K562 (cell line): ENCODE data around the gene PLA2G3. TPM values are rescaled to one million over a fixed set of nuclear protein-coding genes. Genes with fewer than 3 reads are reported as not detected.

ENCODE experiments used
- ADNP ChIP-seq: fragments of 200-800 bp; sonication (Bioruptor generic); IDR thresholded peaks from 2 replicates; pipeline ENCODE4 v1.6.1; 2016; ENCODE audit warnings: missing genetic modification characterization, missing compliant biosample characterization
- CTCF ChIP-seq, 3 experiments: IDR thresholded peaks in 2 of 3; conservative IDR thresholded peaks in 1 of 3; 2 replicates each; pipeline ENCODE4 v1.5.1; 2011 to 2012; ENCODE audit warnings: low read length in 3 of 3, mild to moderate bottlenecking in 3 of 3, control low read depth in 2 of 3, improper control_type of control experiment in 1 of 3, inconsistent platforms in 1 of 3, low read depth in 1 of 3, mixed read lengths in 1 of 3, moderate library complexity in 1 of 3; ENCODE audit not compliant: insufficient read depth in 2 of 3
- KDM5B ChIP-seq: fragments of 200-600 bp; sonication (generic); IDR thresholded peaks from 2 replicates; pipeline ENCODE4 v1.6.1; 2012; ENCODE audit warnings: low read depth, mild to moderate bottlenecking, moderate library complexity, low read length, control low read depth, inconsistent platforms; ENCODE audit not compliant: insufficient replicate concordance
- STAT6 ChIP-seq: sonication (generic); formaldehyde crosslinking; IDR thresholded peaks from 2 replicates; pipeline ENCODE4 v1.8.1; 2023; ENCODE audit warnings: mild to moderate bottlenecking, missing genetic modification reagents
- ZNF263 ChIP-seq: sonication (generic); formaldehyde crosslinking; IDR thresholded peaks from 2 replicates; pipeline ENCODE4 v1.8.0; 2022; ENCODE audit warnings: mild to moderate bottlenecking, missing genetic modification reagents, borderline replicate concordance
- polyA plus RNA-seq, 8 experiments: library from polyadenylated mRNA; depleted of rRNA in 4 of 8; stranded (reverse) in 5 of 8; unstranded in 3 of 8; fragments of >200 nt; fragmentation: Nextera tagmentation in 2 of 8; fragmentation: Illumina TruSeq in 1 of 8; extraction: Ambion mirVana in 2 of 8; extraction: Trizol in 1 of 8; gene quantifications; 2 replicates each; pipeline versions ENCODE4 v1.2.1 to v1.2.3, GENCODE V29; 2011 to 2014; ENCODE audit warnings: inconsistent platforms in 1 of 8, missing spikeins in 1 of 8
- total RNA-seq, 7 experiments: library from RNA; depleted of rRNA in 6 of 7; stranded (reverse); fragments of >200 nt in 6 of 7; fragmentation: Illumina TruSeq in 2 of 7; extraction: Trizol in 2 of 7; gene quantifications; 2 replicates each; pipeline versions ENCODE4 v1.2.1 to v1.2.3, GENCODE V29; 2011 to 2021; ENCODE audit warnings: low replicate concordance in 1 of 7

Gene PLA2G3
- total and polyA plus RNA-seq, 9 of the 15 experiments (the other 6 are each of a cell fraction or from before 2014, with no cell fraction given) = 0.18 to 1.4 (median 0.64) TPM

DNA sequence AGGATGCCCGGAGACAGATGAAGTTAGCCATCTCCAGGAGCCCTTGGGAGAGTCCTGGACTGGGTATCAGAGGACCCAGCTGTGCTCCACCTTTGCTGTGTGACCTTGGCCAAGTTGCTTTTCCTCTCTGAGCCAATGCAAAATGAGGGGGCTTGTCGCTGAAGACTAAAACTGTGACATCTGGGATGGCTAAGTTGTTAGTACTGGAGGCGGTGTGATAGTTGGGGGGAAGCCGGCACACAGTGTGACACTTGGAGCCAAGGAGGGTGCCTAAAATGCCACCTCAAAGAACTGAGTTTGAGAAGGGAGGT, 17.1 kb downstream of the PLA2G3 start (continued):
- TF ChIP-seq ZNF263 (CRISPR knock-in tag) = 0 out of 2 replicates have a peak, but pooled peaks have one; percentile 8
- no peak for TF ChIP-seq KDM5B
- TF ChIP-seq CTCF (IDR thresholded peaks at IDR 0.05 in 2 of 3, conservative IDR thresholded peaks at IDR 0.05 in 1 of 3; ENCODE audit: insufficient read depth in 2 of 3, low read depth in 1 of 3, low read length in 3 of 3) = no peak
- 0 out of 2 replicates have a peak, but pooled peaks have one; percentile 21 for TF ChIP-seq ADNP (tag)
- no peak for TF ChIP-seq STAT6 (CRISPR knock-in tag)
